ENCODE data around the gene YDJC. TPM values are rescaled to one million over a fixed set of nuclear protein-coding genes. Genes with fewer than 3 reads are reported as not detected.

YDJC gene
- total RNA-seq, 2 donors from 2014 or later = 16.4 to 19.9 TPM

GRCh38 chr22:21635771-21636510 is 6.1 kb upstream of the YDJC start:
- Histone ChIP-seq H3K27me3 (ENCODE audit: control insufficient read depth, insufficient read depth, low read length, poor library complexity, severe bottlenecking) (no peaks in the 10 kb centered on the region), H3K27ac (ENCODE audit: low read depth, low read length) (no peak overlapping the region), H3K4me3 (ENCODE audit: low read length) (no peak overlapping the region), H3K36me3 (ENCODE audit: control insufficient read depth, insufficient read depth, low read length) (no peaks in the 10 kb centered on the region), H3K9me3 (ENCODE audit: control insufficient read depth, low read length) (no peaks in the 10 kb centered on the region), H3K4me1 (ENCODE audit: control insufficient read depth, insufficient read depth, low read length) (no peaks in the 10 kb centered on the region), H3K9ac (ENCODE audit: extremely low read depth, low read length, poor library complexity, severe bottlenecking) (no peak overlapping the region)
- no peak for DNase-seq
- WGBS, 2 experiments (ENCODE audit: insufficient coverage in 1 of 2, insufficient read length in 1 of 2) = 88 to 95% methylated on average over 10 to 15 of the region's 15 CpGs
- Mint-ChIP-seq H3K27ac (no peak overlapping the region), H3K4me1 (peaks cover 8% of the 10 kb centered on the region), H3K27me3 (ENCODE audit: insufficient read depth) (peaks cover 17% of the 10 kb centered on the region), H3K4me3 (no peak overlapping the region), H3K9me3 (no peaks in the 10 kb centered on the region), H3K36me3 (ENCODE audit: low read depth) (no peaks in the 10 kb centered on the region)
- TF ChIP-seq CTCF (conservative IDR thresholded peaks at IDR 0.05) = no peak

GRCh38 chr22:21634844-21635243 is 5.0 kb upstream of the YDJC start:
- Mint-ChIP-seq H3K4me3 (no peak overlapping the region), H3K27ac (no peak overlapping the region), H3K27me3 (ENCODE audit: insufficient read depth) (peaks cover 17% of the 10 kb centered on the region), H3K4me1 (peaks cover 6% of the 10 kb centered on the region), H3K36me3 (ENCODE audit: low read depth) (no peaks in the 10 kb centered on the region), H3K9me3 (no peaks in the 10 kb centered on the region)
- H3K4me3 ChIP-seq (ENCODE audit: low read length) = no peak overlapping the region
- TF ChIP-seq CTCF (conservative IDR thresholded peaks at IDR 0.05) = no peak
- H3K27ac ChIP-seq (ENCODE audit: low read depth, low read length) = no peak overlapping the region
- H3K9ac ChIP-seq (ENCODE audit: extremely low read depth, low read length, poor library complexity, severe bottlenecking) = no peak overlapping the region
- no peaks in the 10 kb centered on the region for H3K36me3 ChIP-seq (ENCODE audit: control insufficient read depth, insufficient read depth, low read length)
- H3K4me1 ChIP-seq (ENCODE audit: control insufficient read depth, insufficient read depth, low read length) = no peaks in the 10 kb centered on the region
- no peaks in the 10 kb centered on the region for H3K9me3 ChIP-seq (ENCODE audit: control insufficient read depth, low read length)
- no peaks in the 10 kb centered on the region for H3K27me3 ChIP-seq (ENCODE audit: control insufficient read depth, insufficient read depth, low read length, poor library complexity, severe bottlenecking)
- WGBS, 2 experiments (ENCODE audit: insufficient coverage in 1 of 2, insufficient read length in 1 of 2) = 91 to 93% methylated on average over 9 to 19 of the region's 19 CpGs
- DNase-seq = no peak

- H3K36me3 Mint-ChIP-seq (ENCODE audit: low read depth) = no peaks in the 10 kb centered on the region
- Histone ChIP-seq H3K9me3 (ENCODE audit: control insufficient read depth, low read length) (no peaks in the 10 kb centered on the region), H3K27ac (ENCODE audit: low read depth, low read length) (no peak overlapping the region), H3K9ac (ENCODE audit: extremely low read depth, low read length, poor library complexity, severe bottlenecking) (no peak overlapping the region), H3K36me3 (ENCODE audit: control insufficient read depth, insufficient read depth, low read length) (no peaks in the 10 kb centered on the region), H3K4me1 (ENCODE audit: control insufficient read depth, insufficient read depth, low read length) (no peaks in the 10 kb centered on the region), H3K27me3 (ENCODE audit: control insufficient read depth, insufficient read depth, low read length, poor library complexity, severe bottlenecking) (no peaks in the 10 kb centered on the region), H3K4me3 (ENCODE audit: low read length) (no peak overlapping the region)
- no peak overlapping the region for H3K4me3 Mint-ChIP-seq
- DNase-seq = no peak
- no peaks in the 10 kb centered on the region for H3K9me3 Mint-ChIP-seq
- H3K4me1 Mint-ChIP-seq = no peaks in the 10 kb centered on the region
- TF ChIP-seq CTCF (conservative IDR thresholded peaks at IDR 0.05) = no peak
- H3K27ac Mint-ChIP-seq = no peak overlapping the region
- 92 to 93% methylated on average over 4 to 16 of the region's 16 CpGs for WGBS, 2 experiments (ENCODE audit: insufficient coverage in 1 of 2, insufficient read length in 1 of 2)
- peaks cover 15% of the 10 kb centered on the region for H3K27me3 Mint-ChIP-seq (ENCODE audit: insufficient read depth)
Measured at GRCh38 chr22:21634081-21634480, 4.3 kb upstream of the YDJC start.

All from endodermal cell (in vitro differentiated cells).